Hepatocyte (in vitro differentiated cells): ENCODE results near the gene FRY. TPM values are rescaled to one million over a fixed set of nuclear protein-coding genes. Genes with fewer than 3 reads are reported as not detected.

Source experiments
- DNase-seq: peaks from one replicate; pipeline ENCODE4 v3.0.0-alpha.2; 2016; ENCODE audit warnings: low spot score
- H2AFZ ChIP-seq: fragments of 200-600 bp; sonication (generic); 2 replicates; pipeline ENCODE4 v1.6.0; 2016; ENCODE audit warnings: antibody characterized with exemption, mild to moderate bottlenecking
- H3K27ac ChIP-seq: fragments of 200-600 bp; sonication (generic); 2 replicates; pipeline ENCODE4 v1.5.1; 2016; ENCODE audit warnings: mild to moderate bottlenecking
- H3K27me3 ChIP-seq: fragments of 200-600 bp; sonication (generic); 2 replicates; pipeline ENCODE4 v1.6.1; 2016
- H3K36me3 ChIP-seq: fragments of 200-600 bp; sonication (generic); replicated peaks from 2 replicates; pipeline ENCODE4 v1.5.1; 2016; ENCODE audit warnings: low read depth; ENCODE audit not compliant: insufficient read depth
- H3K4me1 ChIP-seq: fragments of 200-600 bp; sonication (generic); 2 replicates; pipeline ENCODE4 v1.5.1; 2016; ENCODE audit warnings: mild to moderate bottlenecking, moderate library complexity; ENCODE audit not compliant: insufficient read depth
- H3K4me2 ChIP-seq: fragments of 200-600 bp; sonication (generic); 2 replicates; pipeline ENCODE4 v1.6.0; 2016
- H3K4me3 ChIP-seq: fragments of 200-600 bp; sonication (generic); 2 replicates; pipeline ENCODE4 v1.5.1; 2016; ENCODE audit warnings: mild to moderate bottlenecking
- H3K79me2 ChIP-seq: fragments of 200-600 bp; sonication (generic); 2 replicates; pipeline ENCODE4 v1.6.0; 2017; ENCODE audit warnings: mild to moderate bottlenecking
- H3K9me2 ChIP-seq: fragments of 200-600 bp; sonication (generic); replicated peaks from 2 replicates; pipeline ENCODE4 v1.6.0; 2017; ENCODE audit warnings: mild to moderate bottlenecking; ENCODE audit not compliant: insufficient read depth
- H3K9me3 ChIP-seq: fragments of 200-600 bp; sonication (generic); 2 replicates; pipeline ENCODE4 v1.5.1; 2016; ENCODE audit warnings: low read depth, mild to moderate bottlenecking
- H4K20me1 ChIP-seq: fragments of 200-600 bp; sonication (generic); 2 replicates; pipeline ENCODE4 v1.6.0; 2016; ENCODE audit warnings: mild to moderate bottlenecking; ENCODE audit not compliant: insufficient read depth, poor library complexity, severe bottlenecking
- CTCF ChIP-seq: fragments of 200-600 bp; sonication (generic); IDR thresholded peaks from 2 replicates; pipeline ENCODE4 v1.5.1; 2016; ENCODE audit warnings: antibody characterized with exemption, mild to moderate bottlenecking; ENCODE audit not compliant: poor library complexity
- EZH2 ChIP-seq: fragments of 200-600 bp; sonication (generic); IDR thresholded peaks from 2 replicates; pipeline ENCODE4 v1.6.1; 2016; ENCODE audit warnings: antibody characterized with exemption, mild to moderate bottlenecking, borderline replicate concordance
- EZH2phosphoT487 ChIP-seq: fragments of 200-600 bp; sonication (generic); IDR thresholded peaks from one replicate; pipeline ENCODE4 v1.6.1; 2018; ENCODE audit warnings: antibody characterized with exemption, mild to moderate bottlenecking, low read depth, moderate library complexity; ENCODE audit not compliant: unreplicated experiment, severe bottlenecking
- whole genome bisulfite sequencing: methylation state at CpG from one replicate; pipeline ENCODE4 v1.1.6; 2016; ENCODE audit warnings: low lambda C conversion rate; ENCODE audit errors: missing lambda C conversion rate; 5-methylcytosine and 5-hydroxymethylcytosine counted together
- polyA plus RNA-seq: library from polyadenylated mRNA; unstranded; fragments of >200 nt; fragmentation: Nextera tagmentation; extraction: Ambion mirVana; gene quantifications from 2 replicates; pipeline ENCODE4 v1.2.1, GENCODE V29; 2016
- total RNA-seq: library from RNA; depleted of rRNA; stranded (reverse); fragments of >200 nt; gene quantifications from 2 replicates; pipeline ENCODE4 v1.2.3, GENCODE V29; 2014

Gene FRY
- total and polyA plus RNA-seq, 2 experiments from 2014 or later: 2.4 to 3.7 TPM

- Histone ChIP-seq H3K4me3 (no peak overlapping the region), H3K9me3 (no peaks in the 10 kb centered on the region), H3K79me2 (no peaks in the 10 kb centered on the region), H3K4me1 (no peaks in the 10 kb centered on the region), H2AFZ (no peak overlapping the region), H3K4me2 (no peak overlapping the region), H4K20me1 (no peaks in the 10 kb centered on the region), H3K27ac (no peak overlapping the region), H3K9me2 (no peaks in the 10 kb centered on the region), H3K27me3 (no peaks in the 10 kb centered on the region), H3K36me3 (no peaks in the 10 kb centered on the region)
- TF ChIP-seq EZH2phosphoT487 (no peak), EZH2 (no peak)
- DNase-seq: no peak
- 76% methylated on average over 5 of the region's 5 CpGs for WGBS
Observed at GRCh38 chr13:32009362-32009761, 22.2 kb upstream of the FRY start.

GRCh38 chr13:32010136-32010535 is 21.4 kb upstream of the FRY start:
- Histone ChIP-seq H3K9me2 (no peaks in the 10 kb centered on the region), H3K4me1 (no peaks in the 10 kb centered on the region), H3K4me2 (no peak overlapping the region), H3K4me3 (no peak overlapping the region), H3K27me3 (no peaks in the 10 kb centered on the region), H3K79me2 (no peaks in the 10 kb centered on the region), H2AFZ (no peak overlapping the region), H3K9me3 (no peaks in the 10 kb centered on the region), H3K27ac (no peak overlapping the region), H4K20me1 (no peaks in the 10 kb centered on the region), H3K36me3 (no peaks in the 10 kb centered on the region)
- TF ChIP-seq EZH2phosphoT487 (no peak), EZH2 (no peak), CTCF (no peak)
- WGBS: 61% methylated on average over 3 of the region's 3 CpGs
- DNase-seq: no peak

GRCh38 chr13:32011971-32012370 is 19.6 kb upstream of the FRY start:
- no peaks in the 10 kb centered on the region for H3K36me3 ChIP-seq
- TF ChIP-seq CTCF (no peak), EZH2 (no peak), EZH2phosphoT487 (no peak)
- H3K27me3 ChIP-seq: no peaks in the 10 kb centered on the region
- H3K4me1 ChIP-seq: no peaks in the 10 kb centered on the region
- DNase-seq: no peak
- H3K4me3 ChIP-seq: no peak overlapping the region
- no peaks in the 10 kb centered on the region for H3K9me2 ChIP-seq
- H3K9me3 ChIP-seq: no peaks in the 10 kb centered on the region
- H2AFZ ChIP-seq: no peak overlapping the region
- no peaks in the 10 kb centered on the region for H4K20me1 ChIP-seq
- no peaks in the 10 kb centered on the region for H3K79me2 ChIP-seq
- no peak overlapping the region for H3K27ac ChIP-seq
- no peak overlapping the region for H3K4me2 ChIP-seq

GRCh38 chr13:32013181-32013580 is 18.4 kb upstream of the FRY start:
- Histone ChIP-seq H3K4me3 (no peak overlapping the region), H3K27ac (no peak overlapping the region), H3K79me2 (no peaks in the 10 kb centered on the region), H3K27me3 (no peaks in the 10 kb centered on the region), H3K9me3 (no peaks in the 10 kb centered on the region), H3K36me3 (no peaks in the 10 kb centered on the region), H3K4me1 (no peaks in the 10 kb centered on the region), H3K9me2 (no peaks in the 10 kb centered on the region), H4K20me1 (no peaks in the 10 kb centered on the region), H3K4me2 (no peak overlapping the region), H2AFZ (no peak overlapping the region)
- DNase-seq: no peak
- TF ChIP-seq CTCF (no peak), EZH2 (no peak), EZH2phosphoT487 (no peak)
- WGBS: 91% methylated on average over 6 of the region's 6 CpGs
